D721Med (cell line): Measurements from ENCODE around the gene CD47.

Source experiments
- DNase-seq: peaks from one replicate; pipeline ENCODE4 v3.0.0; 2011; ENCODE audit warnings: low spot score; ENCODE audit not compliant: insufficient read length
- FAIRE-seq: peaks from 2 replicates; lab custom pipeline; 2011; peaks lifted over from hg19 to GRCh38; lab: Jason Lieb, UNC
- CTCF ChIP-seq: IDR thresholded peaks from 2 replicates; pipeline ENCODE4 v1.5.1; 2012; ENCODE audit warnings: mild to moderate bottlenecking, control low read depth; ENCODE audit not compliant: insufficient read depth; ENCODE audit errors: missing control alignments

The CD47 gene

GRCh38 chr3:108091498-108092250 is 843 bp upstream of the CD47 start:
- DNase-seq: no peak
- TF ChIP-seq CTCF: no peak
- FAIRE-seq: no peak

GRCh38 chr3:108090049-108090700 is 656 bp downstream of the CD47 start:
- DNase-seq (no peak), FAIRE-seq (no peak)
- TF ChIP-seq CTCF: no peak

- no peak for DNase-seq
- no peak for TF ChIP-seq CTCF
- no peak for FAIRE-seq
Observed at GRCh38 chr3:108089579-108089978, 1.3 kb downstream of the CD47 start.

- FAIRE-seq: no peak
- TF ChIP-seq CTCF: no peak
- DNase-seq: no peak
Observed at GRCh38 chr3:108088697-108089096, 2.1 kb downstream of the CD47 start.

GRCh38 chr3:108088146-108088545 is 2.7 kb downstream of the CD47 start:
- DNase-seq (no peak), FAIRE-seq (no peak)
- TF ChIP-seq CTCF: no peak

- TF ChIP-seq CTCF: no peak
- no peak for FAIRE-seq
- DNase-seq: no peak
Observed at GRCh38 chr3:108086653-108087052, 4.2 kb downstream of the CD47 start.

GRCh38 chr3:108085810-108086350 is 5.0 kb downstream of the CD47 start:
- no peak for TF ChIP-seq CTCF
- FAIRE-seq (no peak), DNase-seq (no peak)
